ENCODE measurements around the gene SS18L1. TPM values are rescaled to one million over a fixed set of nuclear protein-coding genes. Genes with fewer than 3 reads are reported as not detected.
A peak's percentile ranks its signal among the peaks of the same experiment; 100 is the strongest.

The SS18L1 gene
- total RNA-seq, 1 donor from 2014 or later = 16.3 TPM

DNA sequence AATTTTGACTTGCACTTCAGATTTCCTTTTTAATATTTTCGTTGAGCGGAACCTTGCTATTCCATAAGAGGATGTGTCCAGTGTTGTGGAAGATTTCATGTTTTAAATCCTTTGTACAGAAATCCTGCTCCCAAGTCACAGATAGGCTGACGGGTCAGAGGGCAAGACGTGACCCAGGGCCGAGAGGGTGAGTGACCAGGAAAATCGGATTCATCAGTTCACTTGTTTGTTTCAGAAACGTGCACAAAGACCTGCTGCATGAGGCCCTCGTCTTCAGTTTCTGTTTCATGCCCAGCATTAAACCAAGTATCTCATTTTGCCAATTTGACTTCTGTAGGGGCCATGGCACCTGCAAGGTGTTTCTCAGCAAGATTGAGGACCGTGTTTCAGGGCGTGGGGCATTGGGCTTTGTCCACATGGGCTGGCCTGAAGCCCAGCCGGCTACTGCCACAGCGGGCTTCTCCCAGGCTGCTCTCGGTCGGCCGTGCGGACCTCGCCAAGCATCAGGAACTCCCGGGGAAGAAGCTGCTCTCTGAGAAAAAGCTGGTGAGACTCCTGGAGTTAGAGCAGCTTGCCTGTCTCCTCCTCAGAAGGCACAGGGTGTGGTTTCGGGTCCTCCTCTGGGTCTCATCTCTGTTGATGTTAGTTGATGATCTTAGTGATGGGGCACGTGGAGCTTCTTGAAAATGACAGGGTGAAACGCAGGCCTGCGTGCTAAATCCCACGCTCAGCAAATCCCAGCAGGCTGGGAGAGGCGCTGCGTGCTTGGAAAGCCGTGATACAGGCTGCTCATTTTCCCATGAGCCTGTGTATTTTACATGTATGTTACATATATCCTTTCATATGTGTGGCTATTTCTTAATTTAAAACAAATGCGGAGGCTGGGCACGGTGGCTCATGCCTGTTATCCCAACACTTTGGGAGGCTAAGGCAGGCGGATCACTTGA is 49.8 kb downstream of the SS18L1 start:
- H3K79me2 ChIP-seq (ENCODE audit: insufficient read depth, low read length) = peaks cover 37% of the 10 kb centered on the region
- Mint-ChIP-seq H3K27ac (ENCODE audit: unreplicated experiment) (no peak overlapping the region), H3K4me3 (ENCODE audit: unreplicated experiment) (no peak overlapping the region), H3K27me3 (ENCODE audit: low read depth, unreplicated experiment) (no peaks in the 10 kb centered on the region), H3K9me3 (ENCODE audit: unreplicated experiment) (no peaks in the 10 kb centered on the region), H3K4me1 (ENCODE audit: low read depth, unreplicated experiment) (no peaks in the 10 kb centered on the region), H3K36me3 (ENCODE audit: low read depth, unreplicated experiment) (peaks cover 13% of the 10 kb centered on the region)
- no peak overlapping the region for H3K27ac ChIP-seq (ENCODE audit: low read depth, low read length)
- H3K27me3 ChIP-seq (ENCODE audit: insufficient read depth, low read length) = no peaks in the 10 kb centered on the region
- no peak overlapping the region for H2AFZ ChIP-seq (ENCODE audit: low read depth, low read length)
- TF ChIP-seq, protein P1, sequence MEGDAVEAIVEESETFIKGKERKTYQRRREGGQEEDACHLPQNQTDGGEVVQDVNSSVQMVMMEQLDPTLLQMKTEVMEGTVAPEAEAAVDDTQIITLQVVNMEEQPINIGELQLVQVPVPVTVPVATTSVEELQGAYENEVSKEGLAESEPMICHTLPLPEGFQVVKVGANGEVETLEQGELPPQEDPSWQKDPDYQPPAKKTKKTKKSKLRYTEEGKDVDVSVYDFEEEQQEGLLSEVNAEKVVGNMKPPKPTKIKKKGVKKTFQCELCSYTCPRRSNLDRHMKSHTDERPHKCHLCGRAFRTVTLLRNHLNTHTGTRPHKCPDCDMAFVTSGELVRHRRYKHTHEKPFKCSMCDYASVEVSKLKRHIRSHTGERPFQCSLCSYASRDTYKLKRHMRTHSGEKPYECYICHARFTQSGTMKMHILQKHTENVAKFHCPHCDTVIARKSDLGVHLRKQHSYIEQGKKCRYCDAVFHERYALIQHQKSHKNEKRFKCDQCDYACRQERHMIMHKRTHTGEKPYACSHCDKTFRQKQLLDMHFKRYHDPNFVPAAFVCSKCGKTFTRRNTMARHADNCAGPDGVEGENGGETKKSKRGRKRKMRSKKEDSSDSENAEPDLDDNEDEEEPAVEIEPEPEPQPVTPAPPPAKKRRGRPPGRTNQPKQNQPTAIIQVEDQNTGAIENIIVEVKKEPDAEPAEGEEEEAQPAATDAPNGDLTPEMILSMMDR (IDR thresholded peaks at IDR 0.05; ENCODE audit: insufficient read depth, low read depth, low read length) = no peak
- no peak for TF ChIP-seq EZH2 (IDR thresholded peaks at IDR 0.05; ENCODE audit: insufficient read depth, low read length)
- no peak for DNase-seq (ENCODE audit: low read depth)
- H3K9ac ChIP-seq (ENCODE audit: low read length) = no peak overlapping the region
- H3K4me1 ChIP-seq (ENCODE audit: insufficient read depth, low read length) = no peaks in the 10 kb centered on the region
- H3K4me2 ChIP-seq (ENCODE audit: low read length) = no peak overlapping the region
- peaks cover 57% of the 10 kb centered on the region for H4K20me1 ChIP-seq (ENCODE audit: insufficient read depth, low read length)
- H3K9me3 ChIP-seq (ENCODE audit: insufficient read depth, low read depth, low read length) = no peaks in the 10 kb centered on the region
- H3K4me3 ChIP-seq (ENCODE audit: insufficient read depth, low read depth, low read length) = no peak overlapping the region
- H3K36me3 ChIP-seq (ENCODE audit: insufficient read depth, low read length) = peaks cover 11% of the 10 kb centered on the region
- FAIRE-seq = no peak

GRCh38 chr20:62195075-62195405 is 51.5 kb downstream of the SS18L1 start:
- H3K4me1 Mint-ChIP-seq (ENCODE audit: low read depth, unreplicated experiment) = no peaks in the 10 kb centered on the region
- peaks cover 24% of the 10 kb centered on the region for H3K36me3 Mint-ChIP-seq (ENCODE audit: low read depth, unreplicated experiment)
- Histone ChIP-seq H2AFZ (ENCODE audit: low read depth, low read length) (no peak overlapping the region), H3K36me3 (ENCODE audit: insufficient read depth, low read length) (peaks cover 11% of the 10 kb centered on the region), H3K4me2 (ENCODE audit: low read length) (no peak overlapping the region), H3K79me2 (ENCODE audit: insufficient read depth, low read length) (peaks cover 24% of the 10 kb centered on the region), H3K4me3 (ENCODE audit: insufficient read depth, low read depth, low read length) (no peak overlapping the region), H3K4me1 (ENCODE audit: insufficient read depth, low read length) (no peaks in the 10 kb centered on the region), H3K27ac (ENCODE audit: low read depth, low read length) (no peak overlapping the region), H3K9me3 (ENCODE audit: insufficient read depth, low read depth, low read length) (no peaks in the 10 kb centered on the region), H3K9ac (ENCODE audit: low read length) (no peak overlapping the region), H4K20me1 (ENCODE audit: insufficient read depth, low read length) (peaks cover 45% of the 10 kb centered on the region), H3K27me3 (ENCODE audit: insufficient read depth, low read length) (no peaks in the 10 kb centered on the region)
- H3K4me3 Mint-ChIP-seq (ENCODE audit: unreplicated experiment) = no peak overlapping the region
- no peaks in the 10 kb centered on the region for H3K9me3 Mint-ChIP-seq (ENCODE audit: unreplicated experiment)
- no peak overlapping the region for H3K27ac Mint-ChIP-seq (ENCODE audit: unreplicated experiment)
- DNase-seq (ENCODE audit: low read depth) (no peak), FAIRE-seq (no peak)
- H3K27me3 Mint-ChIP-seq (ENCODE audit: low read depth, unreplicated experiment) = no peaks in the 10 kb centered on the region
- TF ChIP-seq EZH2 (IDR thresholded peaks at IDR 0.05; ENCODE audit: insufficient read depth, low read length) = no peak
- TF ChIP-seq, protein P1 (IDR thresholded peaks at IDR 0.05; ENCODE audit: insufficient read depth, low read depth, low read length) = no peak

GRCh38 chr20:62195736-62196135 is 52.2 kb downstream of the SS18L1 start:
- H3K9me3 ChIP-seq (ENCODE audit: insufficient read depth, low read depth, low read length) = no peaks in the 10 kb centered on the region
- H3K4me2 ChIP-seq (ENCODE audit: low read length) = no peak overlapping the region
- no peaks in the 10 kb centered on the region for H3K27me3 Mint-ChIP-seq (ENCODE audit: low read depth, unreplicated experiment)
- peaks cover 39% of the 10 kb centered on the region for H4K20me1 ChIP-seq (ENCODE audit: insufficient read depth, low read length)
- DNase-seq (ENCODE audit: low read depth) = no peak
- no peak overlapping the region for H2AFZ ChIP-seq (ENCODE audit: low read depth, low read length)
- no peak overlapping the region for H3K27ac ChIP-seq (ENCODE audit: low read depth, low read length)
- H3K9ac ChIP-seq (ENCODE audit: low read length) = no peak overlapping the region
- TF ChIP-seq, protein P1 (IDR thresholded peaks at IDR 0.05; ENCODE audit: insufficient read depth, low read depth, low read length) = no peak
- no peak for TF ChIP-seq EZH2 (IDR thresholded peaks at IDR 0.05; ENCODE audit: insufficient read depth, low read length)
- no peak overlapping the region for H3K4me3 ChIP-seq (ENCODE audit: insufficient read depth, low read depth, low read length)
- peaks cover 30% of the 10 kb centered on the region for H3K36me3 Mint-ChIP-seq (ENCODE audit: low read depth, unreplicated experiment)
- H3K4me1 Mint-ChIP-seq (ENCODE audit: low read depth, unreplicated experiment) = no peaks in the 10 kb centered on the region
- FAIRE-seq = no peak
- no peaks in the 10 kb centered on the region for H3K4me1 ChIP-seq (ENCODE audit: insufficient read depth, low read length)
- peak overlapping the region; percentile 23 for H3K4me3 Mint-ChIP-seq (ENCODE audit: unreplicated experiment)
- H3K27ac Mint-ChIP-seq (ENCODE audit: unreplicated experiment) = no peak overlapping the region
- no peaks in the 10 kb centered on the region for H3K9me3 Mint-ChIP-seq (ENCODE audit: unreplicated experiment)
- H3K27me3 ChIP-seq (ENCODE audit: insufficient read depth, low read length) = no peaks in the 10 kb centered on the region
- H3K36me3 ChIP-seq (ENCODE audit: insufficient read depth, low read length) = peaks cover 14% of the 10 kb centered on the region
- peaks cover 17% of the 10 kb centered on the region for H3K79me2 ChIP-seq (ENCODE audit: insufficient read depth, low read length)

All from astrocyte (in vitro differentiated cells and primary cell).